GM21447 (cell line): Measurements from ENCODE around the gene ZNF407.

ENCODE experiments used
- ATAC-seq: cut with Tn5 transposase; IDR thresholded peaks from one replicate; pipeline ENCODE4 v1.9.1; 2021; ENCODE audit not compliant: unreplicated experiment

The ZNF407 gene

DNA sequence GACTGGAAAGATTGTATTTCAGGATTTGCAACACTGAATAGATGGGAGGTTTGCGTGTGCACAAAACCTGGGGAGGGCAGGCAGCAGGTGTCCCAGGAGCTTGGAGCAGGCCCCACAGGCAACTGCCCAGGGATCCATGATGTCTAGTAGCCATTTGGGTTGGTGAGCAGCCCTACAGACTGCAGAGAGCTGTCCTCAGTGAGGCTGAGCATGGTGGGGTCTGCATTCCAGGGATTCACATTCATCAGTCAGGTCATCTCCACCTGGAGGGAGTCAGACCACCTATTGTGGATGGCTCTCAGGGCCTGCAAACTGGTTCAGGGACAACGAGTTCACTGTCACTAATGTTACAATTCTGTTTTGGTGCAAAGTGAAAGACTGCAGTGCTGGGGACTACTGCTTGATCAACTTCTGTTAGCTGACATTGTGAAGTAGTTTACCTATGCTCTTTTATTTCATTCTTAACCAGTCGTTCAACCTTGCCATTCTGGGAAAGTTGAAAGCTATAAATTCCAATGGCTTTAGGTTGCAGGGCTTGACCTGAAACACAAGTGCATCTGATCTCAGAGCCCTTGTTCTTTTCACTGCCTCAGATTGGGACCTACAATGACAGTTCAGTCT lies 222.6 kb downstream of the ZNF407 start:
- no peak for ATAC-seq

DNA sequence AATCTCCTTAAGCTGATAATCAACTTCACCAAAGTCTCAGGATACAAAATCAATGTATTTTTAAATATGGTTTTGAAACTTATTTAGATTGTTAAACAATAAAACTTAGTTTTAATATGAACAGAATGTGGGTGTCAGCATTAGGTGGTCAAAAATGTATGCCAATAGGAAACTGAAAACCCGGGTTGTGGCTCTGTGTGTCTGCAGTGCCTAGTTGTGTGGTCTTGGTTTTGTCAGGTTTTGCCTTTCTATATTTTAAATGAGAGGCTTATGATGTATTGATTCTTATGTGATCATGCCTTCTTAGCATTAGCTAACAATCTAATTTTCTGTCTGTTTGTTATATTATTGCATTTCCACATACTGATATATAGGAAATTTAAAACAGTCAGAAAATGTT lies 227.8 kb downstream of the ZNF407 start:
- no peak for ATAC-seq

GRCh38 chr18:74826572-74826971 lies 228.9 kb downstream of the ZNF407 start:
- no peak for ATAC-seq

DNA sequence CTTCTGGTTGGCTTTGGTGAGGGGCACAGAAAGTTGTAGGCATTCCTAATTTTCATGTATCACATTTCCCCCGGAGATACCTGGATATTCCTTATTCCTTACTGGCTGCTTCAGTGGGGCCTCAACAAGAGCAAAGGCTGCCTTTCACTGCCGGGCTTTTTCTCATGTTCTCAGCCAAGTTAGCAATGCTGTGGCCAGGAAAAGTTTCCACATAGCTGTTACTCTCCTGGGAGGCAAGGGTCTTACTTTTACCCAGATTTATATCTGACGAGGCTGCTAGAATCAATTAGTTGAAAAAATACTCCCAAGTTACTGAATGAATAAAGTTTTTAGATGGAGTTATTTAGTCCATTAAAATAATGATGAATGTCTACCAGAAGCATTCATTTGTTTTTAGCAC lies 230.5 kb downstream of the ZNF407 start:
- no peak for ATAC-seq

DNA sequence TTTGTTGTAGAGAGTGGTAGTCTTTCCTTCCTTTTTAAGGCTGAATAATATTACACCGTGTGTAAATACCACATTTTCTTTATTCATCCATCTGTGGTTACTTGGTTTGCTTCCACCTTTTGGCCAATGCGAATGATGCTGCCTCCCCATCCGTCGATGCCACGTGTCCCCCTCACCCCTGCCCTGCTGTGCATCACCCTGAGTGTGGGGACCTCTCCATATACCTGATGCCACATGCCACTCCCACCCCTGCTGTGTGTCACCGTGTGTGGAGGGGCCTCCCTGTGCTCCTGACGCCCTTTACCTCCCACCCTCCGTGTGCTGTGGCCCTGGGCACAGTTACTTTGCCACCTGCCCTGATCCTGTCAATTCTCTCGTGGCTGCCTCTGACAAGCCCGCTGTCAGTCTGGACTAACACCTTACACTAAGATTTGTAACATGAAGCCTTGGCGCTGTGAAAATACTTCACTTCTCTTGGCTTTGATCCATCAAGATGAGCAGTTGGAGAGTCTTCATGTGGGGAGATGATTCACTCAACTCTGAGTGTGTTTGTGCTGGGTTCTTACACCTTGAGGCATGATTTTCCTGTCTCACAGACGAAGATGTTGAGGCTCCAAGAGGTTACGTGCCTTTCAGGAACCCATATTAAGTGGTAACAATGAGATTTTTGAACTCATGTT lies 234.0 kb downstream of the ZNF407 start:
- no peak for ATAC-seq

GRCh38 chr18:74832381-74832780 lies 234.7 kb downstream of the ZNF407 start:
- ATAC-seq: no peak

GRCh38 chr18:74832999-74833398 lies 235.3 kb downstream of the ZNF407 start:
- ATAC-seq: no peak

- ATAC-seq: no peak
These were observed 237.0 kb downstream of the ZNF407 start for GRCh38 chr18:74834424-74835309.

- no peak for ATAC-seq
These were observed 238.8 kb downstream of the ZNF407 start for GRCh38 chr18:74836296-74837139.

DNA sequence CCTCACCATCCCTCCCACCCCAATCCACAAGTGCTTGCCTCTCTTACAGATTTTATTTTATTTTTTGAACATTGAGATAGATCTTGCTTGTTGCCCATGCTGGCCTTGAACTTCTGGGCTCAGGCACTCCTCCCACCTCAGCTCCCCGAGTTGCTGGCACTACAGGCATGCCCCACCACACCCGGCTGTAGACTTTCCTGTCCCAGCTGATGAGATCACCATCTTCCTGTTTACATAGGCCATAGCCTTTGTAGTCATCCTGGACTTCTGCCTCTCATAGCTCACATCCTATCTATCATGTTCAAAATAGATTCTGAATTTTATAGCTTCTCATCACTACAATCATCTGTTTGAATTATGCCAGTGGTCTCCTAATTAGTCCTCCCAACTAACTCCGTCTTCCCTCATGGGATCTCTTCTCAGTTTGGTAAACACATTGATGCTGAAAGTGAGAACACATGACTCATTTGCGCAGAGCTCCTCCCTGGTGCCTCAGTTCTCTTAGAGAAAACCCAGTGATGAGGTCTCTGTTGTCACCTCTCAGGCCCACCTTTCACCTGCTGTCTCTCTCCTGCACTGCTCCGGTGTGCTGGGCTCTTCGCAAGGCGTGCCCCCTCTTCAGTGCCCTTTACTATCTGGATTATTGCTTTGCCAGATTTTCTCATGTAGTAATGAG lies 243.0 kb downstream of the ZNF407 start:
- no peak for ATAC-seq

DNA sequence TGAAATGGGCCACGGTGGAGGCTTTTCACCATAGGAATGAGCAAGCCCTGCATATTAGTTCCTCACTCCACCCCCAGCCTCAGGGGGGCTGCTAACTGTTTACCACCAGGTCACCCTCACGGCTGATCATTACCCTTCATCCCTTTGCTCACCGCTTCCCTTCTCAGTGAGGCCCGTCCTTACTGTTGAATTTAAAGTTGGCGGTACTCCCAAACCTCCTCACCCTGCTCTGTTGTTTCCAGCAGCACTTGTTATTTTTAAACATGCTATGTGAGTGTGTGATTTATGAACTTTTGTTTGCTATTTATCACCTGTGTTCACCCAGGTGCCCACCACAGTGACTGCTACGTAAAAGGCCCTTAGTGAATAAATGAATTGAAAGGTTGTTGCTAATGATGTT lies 243.6 kb downstream of the ZNF407 start:
- no peak for ATAC-seq

GRCh38 chr18:74849301-74849700 lies 251.6 kb downstream of the ZNF407 start:
- no peak for ATAC-seq

DNA sequence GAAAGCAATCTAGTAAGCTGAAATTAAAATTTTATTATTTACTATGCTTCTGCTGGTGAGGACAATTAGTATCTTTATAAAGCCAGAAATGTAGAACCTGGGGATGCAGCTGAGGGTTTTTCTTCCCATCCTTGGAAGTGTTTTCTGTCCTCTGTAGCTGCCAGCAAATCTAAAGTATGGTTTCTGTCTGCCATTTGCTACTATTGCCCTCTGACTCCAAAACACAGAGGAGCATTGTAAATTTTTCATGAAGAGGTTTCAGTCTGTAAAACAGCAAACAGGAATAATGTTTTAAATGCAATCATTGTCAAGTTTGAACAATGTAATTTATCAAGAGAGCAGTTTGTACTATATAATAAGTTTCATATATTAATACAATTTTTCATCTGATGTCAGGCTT lies 258.8 kb downstream of the ZNF407 start:
- no peak for ATAC-seq

DNA sequence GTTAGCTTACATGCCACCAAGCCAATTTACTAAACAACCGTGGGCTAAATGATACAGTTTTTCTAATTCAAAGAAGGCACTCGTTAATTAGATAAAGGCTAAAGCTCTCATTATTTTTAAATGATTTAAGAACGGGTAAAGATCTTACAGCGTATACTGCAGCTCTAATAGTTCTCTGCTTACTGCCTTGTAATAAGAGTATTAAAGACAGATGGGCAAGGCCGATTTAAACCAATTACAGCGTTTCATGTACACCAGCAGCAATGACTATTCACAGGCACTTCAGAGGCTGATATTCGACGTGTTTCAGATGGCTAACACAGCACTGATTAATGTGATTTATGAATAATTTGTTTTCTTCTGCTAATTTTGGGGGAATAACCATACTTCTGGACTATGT lies 259.3 kb downstream of the ZNF407 start:
- ATAC-seq: no peak

GRCh38 chr18:74857901-74858300 lies 260.2 kb downstream of the ZNF407 start:
- ATAC-seq: no peak

- ATAC-seq: no peak
These were observed 263.5 kb downstream of the ZNF407 start for GRCh38 chr18:74861154-74861553.

DNA sequence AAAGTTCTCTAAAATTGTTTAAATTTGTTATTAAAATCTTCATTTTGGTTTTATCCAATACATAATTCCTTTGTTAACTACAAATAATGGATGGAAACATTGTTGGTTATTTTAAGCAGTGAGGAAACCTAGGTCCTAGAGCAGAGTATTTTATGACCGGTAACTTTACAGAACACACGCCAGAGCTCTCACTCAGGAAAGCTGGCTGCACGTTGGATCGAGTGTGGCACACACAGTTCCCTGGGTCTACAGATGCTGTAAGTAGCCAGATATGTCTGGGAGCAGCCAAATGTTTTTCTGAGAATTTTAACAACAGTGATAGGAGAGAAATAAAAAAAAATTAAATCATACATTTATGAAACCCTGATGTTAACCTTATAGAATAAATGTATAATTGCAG lies 264.4 kb downstream of the ZNF407 start:
- ATAC-seq: no peak

- ATAC-seq: no peak
These were observed 268.9 kb downstream of the ZNF407 start for GRCh38 chr18:74866577-74866976.

GRCh38 chr18:74868461-74868860 lies 270.8 kb downstream of the ZNF407 start:
- no peak for ATAC-seq
